Breast epithelium (tissue), 3 donors: ENCODE results near the gene TMEM217.

Experiments used
- POLR2A ChIP-seq: fragments of 450-650 bp; IDR thresholded peaks from one replicate; pipeline ENCODE4 v1.6.1; 2016; ENCODE audit warnings: antibody characterized with exemption, mild to moderate bottlenecking, moderate library complexity
- TF ChIP-seq, protein P1 (sequence below), 3 donors: fragments of 450-650 bp; IDR thresholded peaks; one replicate each; pipeline ENCODE4 v1.5.1; 2016 to 2017; ENCODE audit warnings: antibody characterized with exemption in 3 of 3, mild to moderate bottlenecking in 3 of 3, moderate library complexity in 3 of 3

DNA sequence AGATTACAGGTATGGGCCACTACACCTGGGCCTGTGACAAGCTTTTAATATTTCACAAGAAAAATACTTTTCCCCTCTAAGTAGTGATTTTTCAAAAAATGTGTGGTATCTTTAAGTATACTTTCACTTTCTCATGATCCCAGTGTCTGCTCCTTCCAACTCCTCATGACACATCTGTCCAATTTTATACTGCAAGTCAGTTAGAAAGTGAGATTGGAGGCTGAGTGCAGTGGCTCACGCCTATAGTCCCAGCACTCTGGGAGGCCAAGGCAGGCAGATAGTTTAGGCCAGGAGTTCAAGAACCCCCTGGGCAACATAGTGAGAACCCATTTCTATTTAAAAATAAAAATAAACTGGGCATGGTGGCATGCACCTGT lies 67.8 kb downstream of the TMEM217 start:
- TF ChIP-seq, protein P1, sequence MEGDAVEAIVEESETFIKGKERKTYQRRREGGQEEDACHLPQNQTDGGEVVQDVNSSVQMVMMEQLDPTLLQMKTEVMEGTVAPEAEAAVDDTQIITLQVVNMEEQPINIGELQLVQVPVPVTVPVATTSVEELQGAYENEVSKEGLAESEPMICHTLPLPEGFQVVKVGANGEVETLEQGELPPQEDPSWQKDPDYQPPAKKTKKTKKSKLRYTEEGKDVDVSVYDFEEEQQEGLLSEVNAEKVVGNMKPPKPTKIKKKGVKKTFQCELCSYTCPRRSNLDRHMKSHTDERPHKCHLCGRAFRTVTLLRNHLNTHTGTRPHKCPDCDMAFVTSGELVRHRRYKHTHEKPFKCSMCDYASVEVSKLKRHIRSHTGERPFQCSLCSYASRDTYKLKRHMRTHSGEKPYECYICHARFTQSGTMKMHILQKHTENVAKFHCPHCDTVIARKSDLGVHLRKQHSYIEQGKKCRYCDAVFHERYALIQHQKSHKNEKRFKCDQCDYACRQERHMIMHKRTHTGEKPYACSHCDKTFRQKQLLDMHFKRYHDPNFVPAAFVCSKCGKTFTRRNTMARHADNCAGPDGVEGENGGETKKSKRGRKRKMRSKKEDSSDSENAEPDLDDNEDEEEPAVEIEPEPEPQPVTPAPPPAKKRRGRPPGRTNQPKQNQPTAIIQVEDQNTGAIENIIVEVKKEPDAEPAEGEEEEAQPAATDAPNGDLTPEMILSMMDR (IDR thresholded peaks at IDR 0.05) = no peak
- no peak for TF ChIP-seq POLR2A
